ENCODE data around the gene ABHD16A.

The ABHD16A gene

DNA sequence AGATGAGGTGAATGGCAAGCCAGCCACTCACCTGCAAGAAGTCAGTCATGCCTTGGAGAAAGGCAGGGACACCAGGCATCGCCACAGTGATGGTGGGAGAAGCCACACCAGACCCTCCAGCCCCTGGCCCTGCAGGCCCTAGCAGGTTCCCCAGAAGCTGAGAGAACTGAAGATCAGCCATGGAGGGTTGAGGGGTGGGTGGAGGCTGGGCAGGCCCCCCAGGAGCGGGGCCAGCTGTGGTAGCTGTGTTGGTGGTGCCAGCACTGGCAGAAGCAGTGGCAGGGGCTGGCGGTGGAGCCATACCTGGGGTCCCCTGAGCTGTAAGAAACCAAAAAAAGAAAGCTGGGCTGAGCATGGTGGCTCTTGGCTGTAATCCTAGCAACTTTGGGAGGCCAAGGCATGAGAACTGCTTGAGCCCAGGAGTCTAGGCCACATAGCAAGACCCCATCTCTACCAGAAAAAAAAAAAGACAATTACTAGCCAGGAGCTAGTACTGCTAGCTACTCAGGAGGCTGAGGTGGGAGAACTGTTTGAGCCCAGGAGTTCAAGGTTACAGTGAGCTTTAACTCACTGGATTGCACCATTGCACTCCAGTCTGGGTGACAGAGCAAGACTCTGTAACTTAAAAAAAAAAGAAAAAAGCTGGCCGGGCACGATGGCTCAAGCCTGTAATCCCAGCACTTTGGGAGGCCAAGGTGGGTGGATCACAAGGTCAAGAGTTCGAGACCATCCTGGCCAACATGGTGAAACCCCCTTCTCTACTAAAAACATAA, 60.1 kb downstream of the ABHD16A start:
- DNase-seq (ENCODE audit: low read depth in 2 of 2, low spot score in 1 of 2) = no peak

DNA sequence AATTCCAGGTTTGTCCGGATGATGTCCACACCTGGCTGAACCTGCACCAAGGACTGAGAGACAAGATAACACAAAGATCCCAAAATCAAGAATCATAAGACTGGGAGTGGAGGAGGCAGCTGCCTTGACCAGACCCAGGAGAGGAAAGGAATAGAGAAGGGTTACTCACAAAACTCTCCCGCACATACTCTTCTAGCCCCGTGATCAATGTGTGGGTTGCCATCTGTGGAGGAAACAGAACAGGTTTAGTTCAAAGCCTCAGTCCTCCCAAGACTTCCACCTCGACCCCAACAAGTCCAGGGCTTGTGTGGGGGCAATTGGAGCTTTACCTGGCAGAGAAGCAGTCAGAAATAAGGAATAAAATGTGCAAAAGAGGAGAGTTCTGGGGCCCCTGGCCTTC, 61.8 kb downstream of the ABHD16A start:
- DNase-seq (ENCODE audit: low read depth in 2 of 2, low spot score in 1 of 2) = no peak

DNA sequence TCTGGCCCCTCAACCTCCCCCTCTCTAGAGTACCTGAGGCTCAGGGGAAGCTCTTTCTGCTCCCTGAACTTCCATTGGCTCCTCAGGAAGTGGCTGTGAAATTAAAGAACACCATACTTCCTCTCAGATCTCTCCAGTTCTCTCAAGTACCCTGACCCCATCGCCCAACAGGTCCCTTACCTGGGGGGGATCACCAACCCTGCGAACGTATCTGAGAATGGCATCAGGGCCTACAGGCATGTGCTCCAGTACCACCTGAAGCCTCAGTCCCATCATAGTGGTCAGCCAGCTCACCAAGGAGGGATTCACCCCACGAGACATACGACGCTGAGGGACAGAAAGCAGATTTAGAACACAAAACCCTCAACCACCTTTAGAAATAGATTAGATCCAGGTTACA, 62.5 kb downstream of the ABHD16A start:
- DNase-seq (ENCODE audit: low read depth in 2 of 2, low spot score in 1 of 2) = no peak

DNA sequence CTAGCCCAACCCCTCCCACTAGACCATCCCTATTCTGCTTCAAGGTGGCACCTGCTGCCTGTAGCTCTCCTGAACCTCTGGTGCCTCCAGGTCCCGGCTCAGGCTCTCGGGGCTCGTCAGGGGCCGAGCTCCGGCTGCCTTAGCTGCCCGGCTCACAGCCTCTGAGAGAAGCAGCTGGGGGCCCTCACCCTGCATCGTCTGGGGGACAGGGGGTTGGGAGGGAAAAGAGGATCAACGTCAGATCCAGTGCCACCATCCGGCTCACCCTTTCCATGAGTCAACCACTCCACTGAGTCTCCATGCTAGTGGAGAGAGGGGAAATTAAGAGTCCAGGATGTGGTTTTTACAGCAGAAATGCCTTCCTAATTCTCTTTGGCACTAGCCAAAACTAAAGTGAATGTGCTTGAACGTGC, 63.7 kb downstream of the ABHD16A start:
- DNase-seq (ENCODE audit: low read depth in 2 of 2, low spot score in 1 of 2) = no peak

DNA sequence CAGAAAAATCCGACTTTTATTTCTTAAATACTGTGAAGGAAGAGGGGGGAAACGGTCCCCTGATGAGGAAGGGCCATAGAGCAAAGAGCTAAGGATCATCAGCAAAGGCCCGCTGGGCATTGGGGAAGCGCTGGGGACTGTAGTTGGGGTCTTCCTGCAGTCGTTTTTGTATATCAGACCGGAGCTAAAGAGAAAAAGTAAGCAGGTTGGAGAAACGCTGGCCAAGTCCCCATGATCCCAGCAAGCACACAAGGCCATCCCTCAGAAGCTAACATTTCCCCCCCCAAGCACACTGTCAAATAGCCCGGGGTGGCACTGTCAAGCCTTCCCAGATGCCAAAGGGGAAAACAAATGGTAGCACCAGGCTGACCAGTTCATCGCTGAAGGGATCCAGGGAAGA, 64.1 kb downstream of the ABHD16A start:
- DNase-seq (ENCODE audit: low read depth in 2 of 2, low spot score in 1 of 2) = no peak

Measured in stimulated activated CD8-positive, alpha-beta memory T cell treated with anti-CD3 and anti-CD28 coated beads, Interleukin-4, amount 100 ng/mL, for 4 hours (primary cell).